ENCODE measurements around the gene SLC2A14. TPM values are rescaled to one million over a fixed set of nuclear protein-coding genes. Genes with fewer than 3 reads are reported as not detected.
"Not testable (repeated sequence)": the region's sequence is repeated elsewhere in the genome, so short reads cannot be mapped to it uniquely, and the experiment has no call there.

SLC2A14 gene
- total and polyA plus RNA-seq, 7 experiments from 2014 or later = 0.15 to 4.3 (median 1.2) TPM; not detected in 1

GRCh38 chr12:7801460-7801859, 71.3 kb downstream of the SLC2A14 start:
- ChIA-PET POLR2A (no interaction called here), CTCF (no interaction called here)
- no peaks in the 10 kb centered on the region for H3K36me3 ChIP-seq (ENCODE audit: control insufficient read depth in 2 of 3, insufficient read depth in 3 of 3, low read length in 3 of 3)
- Mint-ChIP-seq H3K27ac (no peak overlapping the region), H3K4me1 (no peaks in the 10 kb centered on the region), H3K9me3 (no peaks in the 10 kb centered on the region), H3K36me3 (no peaks in the 10 kb centered on the region), H3K4me3 (no peak overlapping the region), H3K27me3 (no peaks in the 10 kb centered on the region)
- H3K27me3 ChIP-seq (ENCODE audit: control insufficient read depth in 2 of 2, insufficient read depth in 2 of 2, low read length in 2 of 2) = no peaks in the 10 kb centered on the region
- H3K9me3 ChIP-seq (ENCODE audit: control insufficient read depth in 2 of 3, low read length in 3 of 3) = no peaks in the 10 kb centered on the region
- DNase-seq = no peak
- H3K4me3 ChIP-seq (ENCODE audit: low read length) = no peak overlapping the region
- no peaks in the 10 kb centered on the region for H3K4me1 ChIP-seq (ENCODE audit: control insufficient read depth in 2 of 2, insufficient read depth in 2 of 2, low read length in 2 of 2)
- no peak overlapping the region for H3K27ac ChIP-seq (ENCODE audit: low read depth, low read length)
- no peak for ATAC-seq
- intact Hi-C loops (cut with micrococcal nuclease) = no loop called here

DNA sequence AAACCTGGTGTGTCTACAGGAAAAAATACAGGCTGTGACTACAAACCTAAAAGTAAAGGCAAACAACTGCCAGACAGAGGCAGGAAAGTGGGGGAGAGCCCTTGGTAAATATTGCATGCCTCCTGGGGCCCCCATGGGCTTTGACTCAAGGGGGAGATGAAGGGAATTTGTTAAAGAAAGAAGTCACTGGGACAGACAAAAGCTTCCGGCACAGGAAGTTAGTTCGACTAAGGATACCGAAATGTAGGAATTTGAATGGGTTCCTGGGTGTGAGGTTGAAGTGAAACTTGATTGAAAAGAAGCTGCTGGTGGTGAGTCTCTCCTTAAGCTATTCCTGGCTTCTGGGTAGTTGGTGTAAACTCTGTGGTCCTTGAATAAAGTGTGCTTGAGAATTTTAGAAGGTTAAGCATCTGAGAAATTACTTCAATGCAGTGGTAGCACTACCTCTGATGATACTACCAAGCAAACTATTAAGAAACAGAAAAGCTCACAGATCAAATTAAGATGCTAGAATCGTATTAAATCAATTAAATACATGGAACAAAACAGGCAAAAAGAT, 73.9 kb downstream of the SLC2A14 start:
- H3K27me3 ChIP-seq (ENCODE audit: control insufficient read depth in 2 of 2, insufficient read depth in 2 of 2, low read length in 2 of 2); POLR2A ChIA-PET; H3K4me1 Mint-ChIP-seq: not testable (repeated sequence)

DNA sequence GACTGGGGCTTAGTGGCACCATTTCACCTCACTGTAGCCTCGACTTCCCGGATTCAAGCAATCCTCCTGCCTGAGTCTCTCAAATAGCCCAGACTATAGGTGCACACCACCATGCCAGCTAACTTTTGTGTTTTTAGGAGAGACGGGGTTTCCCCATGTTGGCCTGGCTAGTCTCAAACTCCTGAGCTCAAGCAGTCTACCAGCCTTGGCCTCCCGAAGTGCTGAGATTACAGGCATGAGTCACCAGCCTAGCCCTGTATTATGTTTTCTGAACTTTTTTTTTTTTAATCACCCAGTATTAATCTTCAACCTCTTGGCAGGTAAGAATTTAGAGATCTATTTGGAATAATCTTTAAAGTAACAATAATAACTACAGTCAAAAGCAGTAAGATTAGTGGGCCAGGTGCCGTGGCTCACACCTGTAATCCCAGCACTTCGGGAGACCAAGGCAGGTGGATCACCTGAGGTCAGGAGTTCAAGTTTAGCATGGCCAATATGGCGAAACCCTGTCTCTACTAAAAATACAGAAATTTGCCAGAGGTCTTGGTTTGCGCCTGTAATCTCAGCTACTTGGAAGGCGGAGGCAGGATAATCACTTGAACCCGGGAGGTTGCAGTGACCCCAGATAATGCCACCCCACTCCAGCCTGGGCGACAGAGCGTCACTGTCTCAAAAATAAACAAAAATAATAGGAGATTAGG, 74.9 kb downstream of the SLC2A14 start:
- ChIA-PET POLR2A (no interaction called here), CTCF (no interaction called here)
- H3K27ac Mint-ChIP-seq = no peak overlapping the region

More for the DNA sequence above, 73.9 kb downstream of the SLC2A14 start:
- H3K9me3 Mint-ChIP-seq; H3K27me3 Mint-ChIP-seq; DNase-seq; intact Hi-C loops (cut with micrococcal nuclease); H3K27ac Mint-ChIP-seq; H3K4me3 ChIP-seq (ENCODE audit: low read length); CTCF ChIA-PET; H3K9me3 ChIP-seq (ENCODE audit: control insufficient read depth in 2 of 3, low read length in 3 of 3); H3K36me3 ChIP-seq (ENCODE audit: control insufficient read depth in 2 of 3, insufficient read depth in 3 of 3, low read length in 3 of 3); H3K27ac ChIP-seq (ENCODE audit: low read depth, low read length); H3K4me1 ChIP-seq (ENCODE audit: control insufficient read depth in 2 of 2, insufficient read depth in 2 of 2, low read length in 2 of 2); H3K36me3 Mint-ChIP-seq; H3K4me3 Mint-ChIP-seq; ATAC-seq: not testable (repeated sequence)

GRCh38 chr12:7797269-7797668, 75.4 kb downstream of the SLC2A14 start:
- POLR2A ChIA-PET; H3K27me3 Mint-ChIP-seq; H3K4me1 ChIP-seq (ENCODE audit: control insufficient read depth in 2 of 2, insufficient read depth in 2 of 2, low read length in 2 of 2); CTCF ChIA-PET; H3K27me3 ChIP-seq (ENCODE audit: control insufficient read depth in 2 of 2, insufficient read depth in 2 of 2, low read length in 2 of 2); H3K4me1 Mint-ChIP-seq; ATAC-seq; H3K27ac ChIP-seq (ENCODE audit: low read depth, low read length); H3K4me3 ChIP-seq (ENCODE audit: low read length); DNase-seq; H3K27ac Mint-ChIP-seq; intact Hi-C loops (cut with micrococcal nuclease); H3K9me3 ChIP-seq (ENCODE audit: control insufficient read depth in 2 of 3, low read length in 3 of 3); H3K4me3 Mint-ChIP-seq; H3K36me3 Mint-ChIP-seq; H3K9me3 Mint-ChIP-seq; H3K36me3 ChIP-seq (ENCODE audit: control insufficient read depth in 2 of 3, insufficient read depth in 3 of 3, low read length in 3 of 3): not testable (repeated sequence)

More for the DNA sequence above, 74.9 kb downstream of the SLC2A14 start:
- no peaks in the 10 kb centered on the region for H3K9me3 ChIP-seq (ENCODE audit: control insufficient read depth in 2 of 3, low read length in 3 of 3)
- H3K27ac ChIP-seq (ENCODE audit: low read depth, low read length) = no peak overlapping the region
- DNase-seq (no peak), ATAC-seq (no peak)
- no peaks in the 10 kb centered on the region for H3K4me1 ChIP-seq (ENCODE audit: control insufficient read depth in 2 of 2, insufficient read depth in 2 of 2, low read length in 2 of 2)
- no peak overlapping the region for H3K4me3 ChIP-seq (ENCODE audit: low read length)
- Mint-ChIP-seq H3K36me3 (no peaks in the 10 kb centered on the region), H3K4me1 (peaks cover 0 to 2% (median 0%) of the 10 kb centered on the region in 7 donors), H3K27me3 (no peaks in the 10 kb centered on the region), H3K4me3 (no peak overlapping the region), H3K9me3 (no peaks in the 10 kb centered on the region)
- intact Hi-C loops (cut with micrococcal nuclease) = no loop called here
- H3K36me3 ChIP-seq (ENCODE audit: control insufficient read depth in 2 of 3, insufficient read depth in 3 of 3, low read length in 3 of 3) = no peaks in the 10 kb centered on the region
- H3K27me3 ChIP-seq (ENCODE audit: control insufficient read depth in 2 of 2, insufficient read depth in 2 of 2, low read length in 2 of 2) = no peaks in the 10 kb centered on the region

- ATAC-seq (no peak), DNase-seq (no peak)
- H3K27me3 ChIP-seq (ENCODE audit: control insufficient read depth in 2 of 2, insufficient read depth in 2 of 2, low read length in 2 of 2) = no peaks in the 10 kb centered on the region
- H3K4me3 ChIP-seq (ENCODE audit: low read length) = no peak overlapping the region
- H3K4me1 Mint-ChIP-seq = peaks cover 0 to 2% (median 0%) of the 10 kb centered on the region in 7 donors
- no peaks in the 10 kb centered on the region for H3K9me3 ChIP-seq (ENCODE audit: control insufficient read depth in 2 of 3, low read length in 3 of 3)
- H3K36me3 Mint-ChIP-seq = no peaks in the 10 kb centered on the region
- no peaks in the 10 kb centered on the region for H3K36me3 ChIP-seq (ENCODE audit: control insufficient read depth in 2 of 3, insufficient read depth in 3 of 3, low read length in 3 of 3)
- CTCF ChIA-PET = no interaction called here
- H3K27ac ChIP-seq (ENCODE audit: low read depth, low read length) = no peak overlapping the region
- no peak overlapping the region for H3K4me3 Mint-ChIP-seq
- POLR2A ChIA-PET = interaction anchor here (0.6 kb wide), 1 partner anchor 15 kb away, joined by 4 read pairs; no protein-coding TSS in a partner anchor
- intact Hi-C loops (cut with micrococcal nuclease) = no loop called here
- peaks cover 0 to under 1% (median 0%) of the 10 kb centered on the region in 11 donors for H3K9me3 Mint-ChIP-seq
- H3K4me1 ChIP-seq (ENCODE audit: control insufficient read depth in 2 of 2, insufficient read depth in 2 of 2, low read length in 2 of 2) = no peaks in the 10 kb centered on the region
- no peak overlapping the region for H3K27ac Mint-ChIP-seq
- peaks cover 0 to 6% (median 3%) of the 10 kb centered on the region in 5 donors for H3K27me3 Mint-ChIP-seq
These were observed 79.5 kb downstream of the SLC2A14 start for GRCh38 chr12:7793211-7793610.

DNA sequence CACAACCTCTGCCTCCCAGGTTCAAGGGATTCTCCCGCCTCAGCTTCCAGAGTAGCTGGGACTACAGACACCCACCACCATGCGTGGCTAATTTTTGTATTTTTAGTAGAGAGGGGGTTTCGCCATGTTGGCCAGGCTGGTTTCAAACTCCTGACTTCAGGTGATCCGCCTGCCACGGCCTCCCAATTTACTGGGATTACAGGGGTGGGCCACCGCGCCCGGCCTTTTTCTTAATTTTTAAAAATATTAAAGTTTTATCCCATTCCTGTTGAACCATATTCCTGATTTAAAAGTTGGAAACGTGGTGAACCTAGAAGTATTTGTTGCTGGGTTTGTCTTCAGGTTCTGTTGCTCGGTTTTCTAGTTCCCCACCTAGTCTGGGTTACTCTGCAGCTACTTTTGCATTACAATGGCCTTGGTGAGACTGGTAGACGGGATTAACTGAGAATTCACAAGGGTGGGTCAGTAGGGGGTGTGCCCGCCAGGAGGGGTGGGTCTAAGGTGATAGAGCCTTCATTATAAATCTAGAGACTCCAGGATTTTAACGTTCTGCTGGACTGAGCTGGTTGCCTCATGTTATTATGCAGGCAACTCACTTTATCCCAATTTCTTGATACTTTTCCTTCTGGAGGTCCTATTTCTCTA, 83.7 kb downstream of the SLC2A14 start, which contains the start of gene NANOG:
Gene NANOG, plus strand, starts transcription at position 519 of the 645 bp plus-strand sequence. CDS start 213 bp downstream, outside the sequence.
- H3K36me3 Mint-ChIP-seq; H3K4me1 ChIP-seq (ENCODE audit: control insufficient read depth in 2 of 2, insufficient read depth in 2 of 2, low read length in 2 of 2); H3K4me3 Mint-ChIP-seq; DNase-seq; CTCF ChIA-PET; H3K9me3 ChIP-seq (ENCODE audit: control insufficient read depth in 2 of 3, low read length in 3 of 3); POLR2A ChIA-PET; H3K4me1 Mint-ChIP-seq; ATAC-seq; H3K36me3 ChIP-seq (ENCODE audit: control insufficient read depth in 2 of 3, insufficient read depth in 3 of 3, low read length in 3 of 3); intact Hi-C loops (cut with micrococcal nuclease); H3K27ac ChIP-seq (ENCODE audit: low read depth, low read length); H3K27ac Mint-ChIP-seq; H3K9me3 Mint-ChIP-seq; H3K27me3 ChIP-seq (ENCODE audit: control insufficient read depth in 2 of 2, insufficient read depth in 2 of 2, low read length in 2 of 2); H3K4me3 ChIP-seq (ENCODE audit: low read length): not testable (repeated sequence)
- H3K27me3 Mint-ChIP-seq = peaks cover 6 to 22% (median 7%) of the 10 kb centered on the region in 5 donors

DNA sequence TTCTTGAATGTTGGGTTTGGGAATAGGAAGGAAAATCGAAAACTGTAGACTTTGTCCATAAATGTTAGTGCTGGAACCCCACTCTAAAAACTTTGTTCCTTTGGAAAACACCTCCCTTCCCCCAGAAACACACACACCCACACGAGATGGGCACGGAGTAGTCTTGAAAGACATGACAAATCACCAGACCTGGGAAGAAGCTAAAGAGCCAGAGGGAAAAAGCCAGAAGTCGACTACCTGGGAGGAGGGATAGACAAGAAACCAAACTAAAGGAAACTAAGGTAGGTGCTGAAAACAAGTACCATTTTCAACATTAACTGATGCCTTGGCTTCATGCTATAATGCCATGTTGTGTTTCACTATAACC, 84.4 kb downstream of the SLC2A14 start:
- Histone ChIP-seq H3K36me3 (ENCODE audit: control insufficient read depth in 2 of 3, insufficient read depth in 3 of 3, low read length in 3 of 3) (no peaks in the 10 kb centered on the region), H3K4me1 (ENCODE audit: control insufficient read depth in 2 of 2, insufficient read depth in 2 of 2, low read length in 2 of 2) (no peaks in the 10 kb centered on the region), H3K27ac (ENCODE audit: low read depth, low read length) (no peak overlapping the region), H3K9me3 (ENCODE audit: control insufficient read depth in 2 of 3, low read length in 3 of 3) (no peaks in the 10 kb centered on the region), H3K27me3 (ENCODE audit: control insufficient read depth in 2 of 2, insufficient read depth in 2 of 2, low read length in 2 of 2) (no peaks in the 10 kb centered on the region), H3K4me3 (ENCODE audit: low read length) (no peak overlapping the region)
- no peak for DNase-seq
- Mint-ChIP-seq H3K27ac (no peak overlapping the region), H3K9me3 (peaks cover 0 to 1% (median 0%) of the 10 kb centered on the region in 11 donors), H3K4me1 (no peaks in the 10 kb centered on the region), H3K27me3 (peaks cover 6 to 22% (median 7%) of the 10 kb centered on the region in 5 donors), H3K4me3 (no peak overlapping the region), H3K36me3 (no peaks in the 10 kb centered on the region)
- ChIA-PET POLR2A (no interaction called here), CTCF (no interaction called here)
- intact Hi-C loops (cut with micrococcal nuclease) = no loop called here
- ATAC-seq = no peak

Data from naive thymus-derived CD4-positive, alpha-beta T cell (primary cell).